Central memory CD4-positive, alpha-beta T cell (primary cell): Measurements from ENCODE around the gene ADAD1.
"Not testable (repeated sequence)": the region's sequence is repeated elsewhere in the genome, so short reads cannot be mapped to it uniquely, and the experiment has no call there.

Experiments used
- DNase-seq: peaks from one replicate; pipeline ENCODE4 v3.0.0; 2022
- total RNA-seq, 3 experiments: gene quantifications; one replicate each; lab custom pipeline; 2026; lab: John Stamatoyannopoulos, UW

The ADAD1 gene
- total RNA-seq, result 0 reads per million in 3 experiments

- no peak for DNase-seq
Observed at GRCh38 chr4:122378711-122379110, at the start of gene ADAD1. Gene ADAD1, plus strand, starts transcription at chr4:122379011. Its CDS starts 1,059 bp downstream, at chr4:122380070.

GRCh38 chr4:122329876-122330565 is 48.8 kb upstream of the ADAD1 start:
- DNase-seq, result no peak

- no peak for DNase-seq
Observed at GRCh38 chr4:122331195-122331594, 47.6 kb upstream of the ADAD1 start.

GRCh38 chr4:122334828-122335227 is 44.0 kb upstream of the ADAD1 start:
- no peak for DNase-seq

- no peak for DNase-seq
Observed at GRCh38 chr4:122341886-122342285, 36.9 kb upstream of the ADAD1 start.

- no peak for DNase-seq
Observed at GRCh38 chr4:122346036-122346435, 32.8 kb upstream of the ADAD1 start.

GRCh38 chr4:122346503-122346902 is 32.3 kb upstream of the ADAD1 start:
- DNase-seq, result no peak

- no peak for DNase-seq
Observed at GRCh38 chr4:122356317-122356808, 22.4 kb upstream of the ADAD1 start.

GRCh38 chr4:122360754-122361153 is 18.1 kb upstream of the ADAD1 start:
- DNase-seq, result no peak

- DNase-seq, result no peak
Observed at GRCh38 chr4:122364700-122365404, 14.0 kb upstream of the ADAD1 start.

- DNase-seq, result not testable (repeated sequence)
Observed at GRCh38 chr4:122368786-122369185, 10.0 kb upstream of the ADAD1 start.

- no peak for DNase-seq
Observed at GRCh38 chr4:122377352-122377751, 1.5 kb upstream of the ADAD1 start.

GRCh38 chr4:122379239-122379638 is 428 bp downstream of the ADAD1 start:
- DNase-seq, result no peak

GRCh38 chr4:122383341-122383740 is 4.5 kb downstream of the ADAD1 start:
- DNase-seq, result no peak

GRCh38 chr4:122384245-122384644 is 5.4 kb downstream of the ADAD1 start:
- DNase-seq, result no peak

GRCh38 chr4:122393276-122393675 is 14.5 kb downstream of the ADAD1 start:
- DNase-seq, result no peak

- DNase-seq, result no peak
Observed at GRCh38 chr4:122403861-122404260, 25.1 kb downstream of the ADAD1 start.

GRCh38 chr4:122412547-122412946 is 33.7 kb downstream of the ADAD1 start:
- no peak for DNase-seq

GRCh38 chr4:122423246-122423645 is 44.4 kb downstream of the ADAD1 start:
- no peak for DNase-seq

GRCh38 chr4:122431351-122431750 is 52.5 kb downstream of the ADAD1 start:
- no peak for DNase-seq

GRCh38 chr4:122434285-122434684 is 55.5 kb downstream of the ADAD1 start:
- DNase-seq, result peak; percentile 41

GRCh38 chr4:122450847-122451246 is 72.0 kb downstream of the ADAD1 start:
- no peak for DNase-seq

- DNase-seq, result no peak
Observed at GRCh38 chr4:122453384-122453995, 74.7 kb downstream of the ADAD1 start.
